Immature natural killer cell (primary cell): ENCODE results near the gene ZNF592. TPM values are rescaled to one million over a fixed set of nuclear protein-coding genes. Genes with fewer than 3 reads are reported as not detected.
"Not testable (repeated sequence)": the region's sequence is repeated elsewhere in the genome, so short reads cannot be mapped to it uniquely, and the experiment has no call there.

ENCODE experiments used
- DNase-seq, 3 donors: peaks; one replicate each; pipeline ENCODE4 v3.0.0; 2022; ENCODE audit warnings: mixed read lengths in 1 of 3
- H3K27ac Mint-ChIP-seq, 6 donors: one replicate each; pipeline ENCODE4 v1.8.0; 2020; ENCODE audit warnings: mixed read lengths in 6 of 6, mild to moderate bottlenecking in 5 of 6, inconsistent platforms in 4 of 6, moderate library complexity in 3 of 6
- H3K27me3 Mint-ChIP-seq, 3 donors: one replicate each; pipeline ENCODE4 v1.8.0; 2020 to 2021; ENCODE audit warnings: low read depth in 3 of 3, mild to moderate bottlenecking in 3 of 3, mixed read lengths in 3 of 3, moderate library complexity in 3 of 3, inconsistent platforms in 1 of 3
- H3K36me3 Mint-ChIP-seq, 3 donors: one replicate each; pipeline ENCODE4 v1.8.0; 2020; ENCODE audit warnings: mixed read lengths in 3 of 3, inconsistent platforms in 2 of 3, mild to moderate bottlenecking in 2 of 3
- H3K4me1 Mint-ChIP-seq, 2 donors: one replicate each; pipeline ENCODE4 v1.8.0; 2020; ENCODE audit warnings: inconsistent platforms in 2 of 2, mild to moderate bottlenecking in 2 of 2, mixed read lengths in 2 of 2, moderate library complexity in 1 of 2
- H3K4me3 Mint-ChIP-seq, 5 donors: one replicate each; pipeline ENCODE4 v1.8.0; 2020; ENCODE audit warnings: mild to moderate bottlenecking in 5 of 5, mixed read lengths in 5 of 5, inconsistent platforms in 3 of 5, moderate library complexity in 3 of 5
- H3K9me3 Mint-ChIP-seq, 6 donors: one replicate each; pipeline ENCODE4 v1.8.0; 2020; ENCODE audit warnings: mild to moderate bottlenecking in 6 of 6, mixed read lengths in 6 of 6, inconsistent platforms in 4 of 6, moderate library complexity in 3 of 6
- polyA plus RNA-seq, 3 donors: library from polyadenylated mRNA; unstranded; fragments of 300-500 nt; fragmentation: Illumina TruSeq; gene quantifications; one replicate each; pipeline ENCODE4 v1.2.3, GENCODE V29; 2021

Gene ZNF592
- polyA plus RNA-seq, 3 donors from 2014 or later = 2.1 to 10.0 (median 2.4) TPM

- no peaks in the 10 kb centered on the region for H3K36me3 Mint-ChIP-seq
- peak overlapping the region; percentile 70 to 92 (median 83) for H3K4me3 Mint-ChIP-seq
- peaks cover 50 to 51% of the 10 kb centered on the region in 2 donors for H3K4me1 Mint-ChIP-seq
- no peaks in the 10 kb centered on the region for H3K9me3 Mint-ChIP-seq
- peak; percentile 28 to 52 (median 47) for DNase-seq
- peak overlapping the region; percentile 85 to 99 (median 90) for H3K27ac Mint-ChIP-seq
- peaks cover 0 to 3% (median 0%) of the 10 kb centered on the region in 3 donors for H3K27me3 Mint-ChIP-seq
Observed at GRCh38 chr15:84725001-84725491, 23.3 kb upstream of the ZNF592 start.

GRCh38 chr15:84727429-84727828, 21.0 kb upstream of the ZNF592 start:
- Mint-ChIP-seq H3K4me3 (no peak overlapping the region), H3K36me3 (no peaks in the 10 kb centered on the region), H3K27me3 (peaks cover 0 to 3% (median 0%) of the 10 kb centered on the region in 3 donors), H3K4me1 (peaks cover 34 to 38% of the 10 kb centered on the region in 2 donors), H3K27ac (peak overlapping the region in 5 of 6 donors; percentile 29 to 85 (median 56)), H3K9me3 (no peaks in the 10 kb centered on the region)
- DNase-seq = no peak

- peaks cover 48 to 55% of the 10 kb centered on the region in 2 donors for H3K4me1 Mint-ChIP-seq
- H3K27ac Mint-ChIP-seq = no peak overlapping the region
- DNase-seq = no peak
- H3K27me3 Mint-ChIP-seq = peaks cover 4 to 7% (median 5%) of the 10 kb centered on the region in 3 donors
- no peak overlapping the region for H3K4me3 Mint-ChIP-seq
- no peaks in the 10 kb centered on the region for H3K9me3 Mint-ChIP-seq
- no peaks in the 10 kb centered on the region for H3K36me3 Mint-ChIP-seq
Observed at GRCh38 chr15:84731774-84732173, 16.6 kb upstream of the ZNF592 start.

GRCh38 chr15:84734794-84735479, 13.5 kb upstream of the ZNF592 start:
- Mint-ChIP-seq H3K27me3 (peaks cover 5 to 7% (median 6%) of the 10 kb centered on the region in 3 donors), H3K27ac (peak overlapping the region; percentile 81 to 90 (median 84)), H3K4me1 (peaks cover 43 to 48% of the 10 kb centered on the region in 2 donors), H3K36me3 (no peaks in the 10 kb centered on the region), H3K9me3 (no peaks in the 10 kb centered on the region), H3K4me3 (peak overlapping the region; percentile 74 to 94 (median 87))
- DNase-seq = peak; percentile 56 to 63 (median 56)

- H3K36me3 Mint-ChIP-seq, H3K9me3 Mint-ChIP-seq, H3K27me3 Mint-ChIP-seq, DNase-seq: not testable (repeated sequence)
- H3K27ac Mint-ChIP-seq = peak overlapping the region; percentile 81 to 90 (median 84)
- H3K4me1 Mint-ChIP-seq = peaks cover 43 to 48% of the 10 kb centered on the region in 2 donors
- peak overlapping the region; percentile 74 to 94 (median 87) for H3K4me3 Mint-ChIP-seq
Observed at GRCh38 chr15:84735480-84736061, 12.8 kb upstream of the ZNF592 start.

GRCh38 chr15:84736375-84736774, 12.0 kb upstream of the ZNF592 start:
- peak overlapping the region; percentile 52 to 72 (median 62) for H3K4me3 Mint-ChIP-seq
- H3K27me3 Mint-ChIP-seq = peaks cover 5 to 7% (median 6%) of the 10 kb centered on the region in 3 donors
- no peaks in the 10 kb centered on the region for H3K9me3 Mint-ChIP-seq
- H3K36me3 Mint-ChIP-seq = no peaks in the 10 kb centered on the region
- peak overlapping the region; percentile 78 to 89 (median 82) for H3K27ac Mint-ChIP-seq
- DNase-seq = peak; percentile 68 to 79 (median 73)
- peaks cover 43 to 48% of the 10 kb centered on the region in 2 donors for H3K4me1 Mint-ChIP-seq

- Mint-ChIP-seq H3K4me1 (peaks cover 43 to 48% of the 10 kb centered on the region in 2 donors), H3K4me3 (peak overlapping the region in 2 of 5 donors; percentile 10 to 43), H3K9me3 (no peaks in the 10 kb centered on the region), H3K36me3 (no peaks in the 10 kb centered on the region), H3K27ac (peak overlapping the region; percentile 47 to 89 (median 75)), H3K27me3 (peaks cover 5 to 7% (median 6%) of the 10 kb centered on the region in 3 donors)
- DNase-seq = no peak
Observed at GRCh38 chr15:84737005-84737404, 11.4 kb upstream of the ZNF592 start.

GRCh38 chr15:84740691-84741090, 7.7 kb upstream of the ZNF592 start:
- DNase-seq = no peak
- no peak overlapping the region for H3K27ac Mint-ChIP-seq
- peaks cover 26 to 37% of the 10 kb centered on the region in 2 donors for H3K4me1 Mint-ChIP-seq
- H3K36me3 Mint-ChIP-seq = no peaks in the 10 kb centered on the region
- H3K27me3 Mint-ChIP-seq = peaks cover 2 to 6% (median 4%) of the 10 kb centered on the region in 3 donors
- H3K4me3 Mint-ChIP-seq = no peak overlapping the region
- H3K9me3 Mint-ChIP-seq = no peaks in the 10 kb centered on the region

- Mint-ChIP-seq H3K27ac (peak overlapping the region in 2 of 6 donors; percentile 62 to 71), H3K36me3 (no peaks in the 10 kb centered on the region), H3K4me3 (no peak overlapping the region), H3K9me3 (no peaks in the 10 kb centered on the region), H3K27me3 (peaks cover 2 to 5% (median 3%) of the 10 kb centered on the region in 3 donors), H3K4me1 (peaks cover 23 to 35% of the 10 kb centered on the region in 2 donors)
- DNase-seq = no peak
Observed at GRCh38 chr15:84741121-84741520, 7.3 kb upstream of the ZNF592 start.

GRCh38 chr15:84747416-84748273, 747 bp upstream of the ZNF592 start:
- H3K4me1 Mint-ChIP-seq = peaks cover 48 to 66% of the 10 kb centered on the region in 2 donors
- H3K27ac Mint-ChIP-seq = peak overlapping the region; percentile 96 to 99 (median 98)
- H3K4me3 Mint-ChIP-seq = peak overlapping the region; percentile 97 to 98 (median 98)
- no peaks in the 10 kb centered on the region for H3K36me3 Mint-ChIP-seq
- no peaks in the 10 kb centered on the region for H3K9me3 Mint-ChIP-seq
- peak; percentile 80 to 82 (median 81) for DNase-seq
- H3K27me3 Mint-ChIP-seq = peaks cover 8 to 20% (median 19%) of the 10 kb centered on the region in 3 donors

GRCh38 chr15:84749111-84749991, 959 bp downstream of the ZNF592 start:
- peak; percentile 59 to 63 (median 62) for DNase-seq
- peak overlapping the region; percentile 91 to 97 (median 95) for H3K27ac Mint-ChIP-seq
- peaks cover 0 to 3% (median 0%) of the 10 kb centered on the region in 3 donors for H3K36me3 Mint-ChIP-seq
- peaks cover 61 to 76% of the 10 kb centered on the region in 2 donors for H3K4me1 Mint-ChIP-seq
- peaks cover 8 to 20% (median 19%) of the 10 kb centered on the region in 3 donors for H3K27me3 Mint-ChIP-seq
- peak overlapping the region; percentile 88 to 94 (median 93) for H3K4me3 Mint-ChIP-seq
- H3K9me3 Mint-ChIP-seq = no peaks in the 10 kb centered on the region

- H3K4me1 Mint-ChIP-seq = peaks cover 63 to 78% of the 10 kb centered on the region in 2 donors
- peaks cover 8 to 20% (median 19%) of the 10 kb centered on the region in 3 donors for H3K27me3 Mint-ChIP-seq
- DNase-seq = no peak
- H3K4me3 Mint-ChIP-seq = peak overlapping the region; percentile 49 to 94 (median 88)
- H3K27ac Mint-ChIP-seq = peak overlapping the region; percentile 79 to 97 (median 94)
- H3K36me3 Mint-ChIP-seq = peaks cover 0 to 3% (median 0%) of the 10 kb centered on the region in 3 donors
- H3K9me3 Mint-ChIP-seq = no peaks in the 10 kb centered on the region
Observed at GRCh38 chr15:84750583-84751092, 2.2 kb downstream of the ZNF592 start.
